ENCODE data around the gene MEF2C. TPM values are rescaled to one million over a fixed set of nuclear protein-coding genes. Genes with fewer than 3 reads are reported as not detected.

MEF2C gene
- total and polyA plus RNA-seq, 5 experiments from 2014 or later = 0.14 to 10.8 (median 0.48) TPM

DNA sequence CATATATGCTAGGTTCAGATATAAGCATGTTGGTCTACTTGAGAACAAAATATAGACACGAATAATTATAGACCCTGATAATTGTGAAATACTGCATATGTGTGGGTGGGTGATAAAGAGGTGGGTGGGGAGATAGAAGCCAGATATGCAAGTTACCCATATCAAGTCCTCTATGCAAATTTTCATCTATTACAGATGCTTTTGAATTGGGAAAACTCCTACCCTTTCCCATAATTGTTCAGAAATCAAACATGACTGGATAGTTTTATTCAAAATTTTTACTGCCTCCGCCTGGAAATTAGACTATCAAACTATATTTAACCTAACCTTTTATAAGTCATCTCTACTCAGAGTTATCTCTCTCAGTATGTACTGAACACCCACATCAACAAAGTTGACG lies 157.5 kb downstream of the MEF2C start:
- no peak for DNase-seq
- Mint-ChIP-seq H3K27ac (no peak overlapping the region), H3K9me3 (no peaks in the 10 kb centered on the region), H3K4me1 (no peaks in the 10 kb centered on the region), H3K27me3 (peaks cover 4 to 21% (median 13%) of the 10 kb centered on the region in 5 donors), H3K36me3 (no peaks in the 10 kb centered on the region), H3K4me3 (no peak overlapping the region)
- POLR2A ChIA-PET = no interaction called here
- ATAC-seq = no peak

DNA sequence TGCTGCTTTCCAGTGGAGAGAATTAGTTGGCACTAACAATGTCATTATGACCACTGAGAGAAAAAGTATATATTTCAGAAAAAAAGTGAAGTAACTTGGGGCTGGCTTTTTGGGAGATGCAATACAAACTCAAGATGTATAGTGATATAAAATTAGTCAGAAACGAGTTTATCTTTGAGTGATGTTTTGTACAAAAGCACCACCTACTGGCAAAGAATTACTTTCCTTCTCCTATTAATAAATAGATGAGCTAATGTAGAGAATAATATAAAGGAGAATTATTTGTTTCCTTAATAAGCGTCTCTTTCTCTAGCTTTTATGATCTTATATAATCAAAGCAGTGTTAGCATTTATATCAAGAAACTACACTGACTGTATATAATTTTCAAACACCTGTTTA lies 158.8 kb downstream of the MEF2C start:
- H3K27me3 Mint-ChIP-seq = peaks cover 3 to 23% (median 11%) of the 10 kb centered on the region in 5 donors
- no peaks in the 10 kb centered on the region for H3K4me1 Mint-ChIP-seq
- no peaks in the 10 kb centered on the region for H3K9me3 Mint-ChIP-seq
- DNase-seq (no peak), ATAC-seq (no peak)
- no peak overlapping the region for H3K27ac Mint-ChIP-seq
- no peaks in the 10 kb centered on the region for H3K36me3 Mint-ChIP-seq
- H3K4me3 Mint-ChIP-seq = no peak overlapping the region
- POLR2A ChIA-PET = no interaction called here

DNA sequence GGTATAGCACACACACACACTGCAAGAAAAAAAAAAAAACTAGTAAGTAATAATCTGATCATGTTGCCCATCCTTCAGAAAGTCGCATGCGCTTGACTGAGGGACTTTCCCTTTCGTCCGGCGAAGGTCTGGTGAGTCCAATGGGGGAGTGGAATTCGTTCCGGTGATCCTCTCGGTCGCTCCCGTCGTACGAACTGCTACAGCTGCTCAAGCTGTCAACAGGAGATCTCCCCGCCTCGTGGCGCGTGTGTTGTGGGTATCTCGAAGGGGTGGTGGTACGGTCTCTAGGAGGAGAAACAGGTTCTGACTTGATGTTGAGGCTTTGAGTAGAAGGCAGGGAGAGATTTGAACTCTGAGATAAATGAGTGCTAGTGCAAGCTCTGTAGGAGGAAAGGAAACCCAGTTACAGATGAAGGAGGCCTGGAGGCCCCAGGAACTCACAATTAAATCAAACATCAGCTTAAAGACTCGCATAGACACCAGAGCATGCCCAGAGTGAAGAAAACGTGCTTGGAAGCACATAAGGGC lies 160.4 kb downstream of the MEF2C start:
- H3K9me3 Mint-ChIP-seq = no peaks in the 10 kb centered on the region
- DNase-seq (no peak), ATAC-seq (no peak)
- H3K4me3 Mint-ChIP-seq = no peak overlapping the region
- POLR2A ChIA-PET = no interaction called here
- H3K4me1 Mint-ChIP-seq = no peaks in the 10 kb centered on the region
- peaks cover 5 to 32% (median 12%) of the 10 kb centered on the region in 5 donors for H3K27me3 Mint-ChIP-seq
- no peak overlapping the region for H3K27ac Mint-ChIP-seq
- H3K36me3 Mint-ChIP-seq = no peaks in the 10 kb centered on the region

DNA sequence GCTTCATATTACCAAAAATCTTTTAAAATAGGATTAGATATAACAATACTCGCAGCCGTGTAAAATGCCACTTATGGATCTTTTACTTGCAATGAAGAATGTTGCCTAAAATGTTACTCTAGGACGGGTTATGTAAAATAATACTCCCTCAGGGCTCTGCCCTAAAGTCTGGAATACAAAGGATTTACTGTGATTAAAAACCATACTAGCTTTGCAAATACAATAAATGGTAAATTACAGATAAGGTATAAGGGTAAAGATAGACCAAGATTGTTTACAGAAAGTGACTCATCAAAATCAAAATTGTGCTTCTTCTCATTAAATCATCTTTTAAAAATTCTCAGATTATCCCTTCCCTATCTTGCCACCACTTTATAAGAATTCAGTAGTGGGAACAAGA lies 163.6 kb downstream of the MEF2C start:
- POLR2A ChIA-PET = no interaction called here
- ATAC-seq (no peak), DNase-seq (no peak)
- H3K4me1 Mint-ChIP-seq = no peaks in the 10 kb centered on the region
- H3K36me3 Mint-ChIP-seq = no peaks in the 10 kb centered on the region
- peaks cover 6 to 49% (median 9%) of the 10 kb centered on the region in 5 donors for H3K27me3 Mint-ChIP-seq
- no peak overlapping the region for H3K4me3 Mint-ChIP-seq
- no peak overlapping the region for H3K27ac Mint-ChIP-seq
- no peaks in the 10 kb centered on the region for H3K9me3 Mint-ChIP-seq

DNA sequence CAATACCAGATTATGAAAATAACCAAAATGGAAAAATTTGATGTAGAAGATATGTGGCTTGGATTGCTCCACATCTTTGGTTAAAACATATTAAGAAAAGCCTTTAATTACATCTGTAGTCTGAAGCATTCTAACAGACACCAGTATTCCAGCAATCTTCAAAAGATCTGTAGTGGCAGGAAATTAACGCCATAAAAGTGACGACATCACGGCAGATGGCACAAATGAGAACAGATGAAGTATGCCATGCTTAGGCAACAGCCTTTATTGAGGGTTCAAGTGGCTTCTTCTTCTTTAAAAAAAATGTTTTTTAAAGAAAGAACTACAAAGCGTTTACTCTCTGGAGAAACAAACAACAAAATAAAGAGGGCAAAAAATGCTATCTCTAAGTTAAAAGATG lies 164.2 kb downstream of the MEF2C start:
- Mint-ChIP-seq H3K27me3 (peaks cover 6 to 52% (median 9%) of the 10 kb centered on the region in 5 donors), H3K36me3 (no peaks in the 10 kb centered on the region)
- POLR2A ChIA-PET = no interaction called here

DNA sequence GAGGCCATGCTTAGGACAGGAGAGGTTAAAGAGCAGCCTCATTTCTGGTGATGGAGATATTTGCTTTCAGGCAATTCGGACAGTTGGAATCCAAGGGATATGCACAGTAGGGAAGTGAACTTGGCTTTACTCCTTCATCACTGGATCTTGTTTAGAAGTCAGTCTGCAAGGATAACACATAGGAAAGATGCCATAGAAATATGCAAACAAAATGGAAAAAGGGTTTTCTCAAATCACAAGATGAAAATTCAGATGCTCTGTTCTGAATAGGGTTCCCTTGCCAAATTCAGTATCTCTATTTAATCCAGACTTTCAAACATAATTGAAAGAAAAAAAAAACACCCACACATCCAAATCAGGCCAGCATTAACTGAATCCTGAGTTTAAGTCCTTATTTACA lies 166.9 kb downstream of the MEF2C start:
- no peak overlapping the region for H3K4me3 Mint-ChIP-seq
- no peaks in the 10 kb centered on the region for H3K36me3 Mint-ChIP-seq
- no peak overlapping the region for H3K27ac Mint-ChIP-seq
- DNase-seq = no peak
- POLR2A ChIA-PET = no interaction called here
- H3K4me1 Mint-ChIP-seq = no peaks in the 10 kb centered on the region
- no peak for ATAC-seq
- peaks cover 6 to 39% (median 9%) of the 10 kb centered on the region in 5 donors for H3K27me3 Mint-ChIP-seq
- H3K9me3 Mint-ChIP-seq = no peaks in the 10 kb centered on the region

More for the DNA sequence above, 164.2 kb downstream of the MEF2C start:
- DNase-seq = no peak
- ATAC-seq = no peak
- Mint-ChIP-seq H3K4me1 (no peaks in the 10 kb centered on the region), H3K4me3 (no peak overlapping the region), H3K27ac (no peak overlapping the region), H3K9me3 (no peaks in the 10 kb centered on the region)

DNA sequence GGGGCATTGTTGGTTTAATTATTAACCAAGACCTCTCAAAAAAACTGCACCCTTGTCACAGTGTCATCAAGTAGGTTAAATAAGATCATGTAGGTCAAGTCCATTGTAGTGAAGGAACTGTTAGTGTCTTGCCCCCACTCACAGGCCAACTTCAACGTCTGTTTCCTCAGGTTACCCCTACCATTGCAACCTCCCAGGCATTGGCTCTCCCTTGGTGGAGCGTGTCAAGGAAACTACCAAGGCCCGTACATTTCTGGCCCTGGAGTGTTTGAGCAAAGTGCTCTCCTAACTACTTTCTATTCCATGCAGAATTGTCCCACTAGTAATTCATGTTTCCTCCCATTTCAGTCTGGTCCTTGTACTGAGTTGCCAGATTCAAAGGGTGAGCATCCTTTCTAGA lies 167.5 kb downstream of the MEF2C start:
- Mint-ChIP-seq H3K36me3 (no peaks in the 10 kb centered on the region), H3K9me3 (no peaks in the 10 kb centered on the region), H3K27me3 (peaks cover 7 to 39% (median 9%) of the 10 kb centered on the region in 5 donors), H3K4me3 (no peak overlapping the region), H3K4me1 (no peaks in the 10 kb centered on the region), H3K27ac (no peak overlapping the region)
- DNase-seq = no peak
- ATAC-seq = no peak
- POLR2A ChIA-PET = no interaction called here

DNA sequence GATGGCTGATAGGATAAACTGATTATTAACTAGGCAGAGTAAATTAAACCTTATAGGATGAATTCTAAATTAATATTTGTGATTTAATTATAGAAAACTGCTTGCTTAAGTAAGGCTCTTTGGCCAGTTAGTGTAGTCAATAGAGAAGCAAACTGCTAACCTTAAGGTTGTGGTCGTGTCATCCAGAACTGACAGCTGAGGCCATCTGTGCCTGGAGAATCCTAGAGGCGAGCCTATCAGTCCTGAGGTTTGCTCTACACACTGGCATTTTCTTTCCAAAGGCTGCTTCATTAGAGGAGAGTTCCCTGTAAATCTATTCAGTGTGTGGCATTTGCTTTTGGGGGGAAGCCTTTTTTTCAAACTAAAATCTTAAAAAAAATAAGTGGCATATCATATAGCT lies 169.2 kb downstream of the MEF2C start:
- POLR2A ChIA-PET = no interaction called here
- no peaks in the 10 kb centered on the region for H3K9me3 Mint-ChIP-seq
- DNase-seq (no peak), ATAC-seq (no peak)
- no peaks in the 10 kb centered on the region for H3K36me3 Mint-ChIP-seq
- peaks cover 9 to 39% (median 11%) of the 10 kb centered on the region in 5 donors for H3K27me3 Mint-ChIP-seq
- H3K27ac Mint-ChIP-seq = no peak overlapping the region
- H3K4me1 Mint-ChIP-seq = no peaks in the 10 kb centered on the region
- H3K4me3 Mint-ChIP-seq = no peak overlapping the region

DNA sequence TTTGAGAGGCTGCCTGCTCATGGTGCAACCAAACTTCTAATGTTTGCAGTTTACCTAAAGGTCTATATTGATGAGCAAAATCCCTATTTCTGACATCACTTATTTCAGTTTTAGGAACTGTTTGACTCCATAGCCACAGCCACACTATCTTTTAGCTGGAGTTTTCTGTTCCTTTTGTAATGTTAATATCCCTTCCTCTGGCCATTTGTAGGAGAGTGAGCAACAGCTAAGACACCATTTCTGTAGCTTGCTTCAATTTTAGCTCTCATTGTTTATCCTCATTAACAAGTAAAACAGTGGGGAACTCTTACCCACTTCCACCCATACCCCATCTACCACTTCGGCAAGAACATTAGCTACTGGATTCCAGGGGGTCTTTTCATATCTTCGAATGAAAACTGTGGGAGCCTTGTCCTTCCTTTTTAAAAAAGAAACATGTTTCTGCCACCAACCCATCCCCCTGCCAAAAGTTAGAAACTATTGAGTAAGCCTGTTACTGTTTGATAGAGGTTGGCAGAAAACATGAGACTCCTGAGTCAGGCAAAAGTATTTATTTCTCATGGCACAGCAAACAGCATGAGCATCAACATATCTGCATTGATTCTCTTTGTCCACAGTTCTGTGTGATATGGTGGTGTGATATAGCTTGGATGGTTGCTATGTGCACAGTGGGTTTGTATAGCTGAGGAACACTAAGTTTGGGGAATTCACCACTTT lies 174.1 kb downstream of the MEF2C start:
- ATAC-seq = no peak
- no peak overlapping the region for H3K27ac Mint-ChIP-seq
- no peaks in the 10 kb centered on the region for H3K36me3 Mint-ChIP-seq
- H3K27me3 Mint-ChIP-seq = peaks cover 11 to 33% (median 14%) of the 10 kb centered on the region in 5 donors
- H3K4me1 Mint-ChIP-seq = no peaks in the 10 kb centered on the region
- H3K9me3 Mint-ChIP-seq = no peaks in the 10 kb centered on the region
- DNase-seq = no peak
- H3K4me3 Mint-ChIP-seq = no peak overlapping the region
- POLR2A ChIA-PET = no interaction called here

DNA sequence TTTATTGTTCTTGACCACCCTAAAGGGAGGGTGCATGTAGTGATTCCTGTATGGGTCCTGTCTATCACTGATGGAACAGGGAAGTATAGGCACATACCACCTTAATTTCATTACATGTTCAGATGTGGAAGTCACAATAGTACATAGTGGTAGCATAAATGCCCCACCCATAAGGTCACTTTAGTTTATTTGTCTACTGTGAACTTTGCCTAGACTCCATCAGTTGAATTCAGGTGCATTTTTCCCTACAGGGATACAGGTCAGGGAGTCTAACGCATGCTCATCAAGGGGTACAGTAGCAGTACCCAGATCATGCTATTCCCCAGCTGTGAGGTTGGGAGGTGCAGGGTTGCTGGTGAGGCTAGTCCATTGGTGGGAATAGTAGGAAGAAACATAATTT lies 175.0 kb downstream of the MEF2C start:
- H3K27me3 Mint-ChIP-seq = peaks cover 13 to 33% (median 14%) of the 10 kb centered on the region in 5 donors
- H3K4me1 Mint-ChIP-seq = no peaks in the 10 kb centered on the region
- POLR2A ChIA-PET = no interaction called here
- DNase-seq (no peak), ATAC-seq (no peak)
- no peak overlapping the region for H3K4me3 Mint-ChIP-seq
- no peaks in the 10 kb centered on the region for H3K36me3 Mint-ChIP-seq
- no peak overlapping the region for H3K27ac Mint-ChIP-seq
- H3K9me3 Mint-ChIP-seq = no peaks in the 10 kb centered on the region

DNA sequence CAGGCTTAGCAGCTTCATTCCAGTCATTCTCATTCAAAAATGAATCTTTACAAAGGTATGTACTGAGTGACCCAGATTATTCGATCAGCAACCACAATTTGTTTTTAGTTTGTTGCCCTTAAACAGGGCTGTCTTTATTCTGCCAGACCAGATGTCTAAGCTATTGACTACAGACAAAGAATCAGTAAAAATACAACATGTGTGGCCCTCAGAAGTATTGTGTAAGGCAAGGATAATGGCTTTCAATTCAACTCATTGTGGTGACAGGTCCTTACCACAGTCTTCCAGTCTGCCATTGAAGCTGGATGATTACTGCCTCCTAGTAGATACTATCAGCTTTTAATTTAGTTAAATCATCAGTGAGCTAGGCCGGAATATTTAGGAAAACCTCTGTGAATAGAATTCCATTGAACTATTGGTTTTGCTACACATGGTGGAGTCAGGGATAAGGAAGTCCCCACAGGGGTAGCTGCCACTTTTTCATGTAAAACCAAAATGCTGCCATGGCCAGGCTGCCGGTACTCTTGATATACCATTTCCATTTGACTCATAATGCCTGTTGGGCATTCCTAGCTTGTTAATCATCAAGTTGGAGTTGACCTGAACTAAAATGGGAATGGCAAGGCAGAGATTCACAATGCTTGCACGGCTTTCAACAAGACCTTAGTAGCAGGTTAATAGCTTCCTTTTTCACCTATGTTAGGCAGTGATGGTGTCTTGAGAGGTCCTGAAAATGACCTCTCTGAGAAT lies 175.6 kb downstream of the MEF2C start:
- POLR2A ChIA-PET = no interaction called here
- no peaks in the 10 kb centered on the region for H3K9me3 Mint-ChIP-seq
- H3K4me1 Mint-ChIP-seq = no peaks in the 10 kb centered on the region
- H3K36me3 Mint-ChIP-seq = no peaks in the 10 kb centered on the region
- no peak for ATAC-seq
- H3K27ac Mint-ChIP-seq = no peak overlapping the region
- DNase-seq = no peak
- H3K4me3 Mint-ChIP-seq = no peak overlapping the region
- peaks cover 9 to 37% (median 14%) of the 10 kb centered on the region in 5 donors for H3K27me3 Mint-ChIP-seq

DNA sequence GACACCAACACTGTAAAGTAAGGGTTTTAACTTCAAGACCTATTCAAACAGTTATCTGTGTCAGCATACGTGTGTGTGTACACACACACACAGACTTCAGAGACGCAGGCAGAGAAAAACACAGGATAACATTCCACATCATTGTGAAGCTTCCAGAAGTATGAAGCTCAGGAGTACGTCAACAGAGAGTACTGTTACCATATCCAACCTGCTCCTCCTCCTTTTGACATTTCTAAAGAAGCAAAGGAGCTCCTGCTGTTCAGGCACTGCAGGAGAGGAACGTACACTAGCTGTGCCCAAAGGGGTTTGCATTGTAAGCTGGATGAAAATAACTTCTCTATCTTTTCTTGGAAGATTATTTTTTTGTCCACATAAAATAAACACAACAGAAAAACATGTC lies 180.7 kb downstream of the MEF2C start:
- POLR2A ChIA-PET = no interaction called here
- peaks cover 0 to 2% (median 0%) of the 10 kb centered on the region in 9 donors for H3K9me3 Mint-ChIP-seq
- peaks cover 20 to 77% (median 30%) of the 10 kb centered on the region in 5 donors for H3K27me3 Mint-ChIP-seq
- no peaks in the 10 kb centered on the region for H3K4me1 Mint-ChIP-seq
- H3K4me3 Mint-ChIP-seq = no peak overlapping the region
- ATAC-seq = no peak
- no peak overlapping the region for H3K27ac Mint-ChIP-seq
- H3K36me3 Mint-ChIP-seq = no peaks in the 10 kb centered on the region
- DNase-seq = no peak

DNA sequence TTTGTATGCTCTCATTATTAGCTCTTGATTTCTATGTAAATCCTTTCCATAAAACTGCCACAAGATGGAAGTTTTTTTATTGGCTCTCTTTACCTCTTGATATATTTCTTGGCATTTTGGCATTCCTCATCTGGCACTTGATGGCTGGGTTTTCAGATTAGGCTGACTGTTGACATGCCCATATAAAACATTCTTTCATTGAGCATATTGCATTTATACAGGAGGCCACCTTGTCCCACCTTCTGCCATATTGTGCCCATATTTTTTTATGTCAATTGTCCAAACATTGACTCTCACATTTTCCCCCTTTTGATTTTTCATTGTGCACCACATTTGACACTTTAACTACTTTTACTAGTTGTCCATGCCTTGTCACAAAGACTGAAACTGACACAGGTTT lies 182.9 kb downstream of the MEF2C start:
- no peak overlapping the region for H3K27ac Mint-ChIP-seq
- peaks cover 30 to 88% (median 41%) of the 10 kb centered on the region in 5 donors for H3K27me3 Mint-ChIP-seq
- DNase-seq (no peak), ATAC-seq (no peak)
- H3K36me3 Mint-ChIP-seq = no peaks in the 10 kb centered on the region
- POLR2A ChIA-PET = no interaction called here
- peaks cover 0 to 2% (median 0%) of the 10 kb centered on the region in 4 donors for H3K4me1 Mint-ChIP-seq
- peaks cover 0 to 7% (median 0%) of the 10 kb centered on the region in 9 donors for H3K9me3 Mint-ChIP-seq
- H3K4me3 Mint-ChIP-seq = no peak overlapping the region
